HL-60 (cell line): ENCODE results near the gene PDGFRA.

Experiments used
- DNase-seq, 2 experiments: peaks; one replicate each; pipeline ENCODE4 v3.0.0-alpha.2; 2010 to 2020; ENCODE audit warnings: low read depth in 1 of 2, low spot score in 1 of 2
- H3K27ac ChIP-seq: fragments of 250-450 bp; sonication (Bioruptor Pico); replicated peaks from 2 replicates; pipeline ENCODE4 v1.5.1; 2020; ENCODE audit warnings: mild to moderate bottlenecking, moderate library complexity
- H3K27me3 ChIP-seq: fragments of 250-450 bp; sonication (Bioruptor Pico); 2 replicates; pipeline ENCODE4 v1.5.1; 2021; ENCODE audit warnings: mild to moderate bottlenecking, moderate library complexity; ENCODE audit not compliant: insufficient read depth, poor library complexity, severe bottlenecking
- H3K4me3 ChIP-seq: replicated peaks from 2 replicates; pipeline ENCODE4 v1.5.1; 2011; ENCODE audit warnings: mild to moderate bottlenecking, control low read depth, low read length; ENCODE audit not compliant: insufficient read depth
- GABPA ChIP-seq: IDR thresholded peaks from 2 replicates; pipeline ENCODE4 v1.6.1; 2012; ENCODE audit warnings: low read depth
- POLR2AphosphoS5 ChIP-seq: IDR thresholded peaks from 2 replicates; pipeline ENCODE4 v1.6.1; 2012; ENCODE audit warnings: low read depth
- SPI1 ChIP-seq: IDR thresholded peaks from 2 replicates; pipeline ENCODE4 v1.6.1; 2012; ENCODE audit warnings: low read depth, mild to moderate bottlenecking, borderline replicate concordance
- TF ChIP-seq, protein P1 (sequence below): IDR thresholded peaks from 2 replicates; pipeline ENCODE4 v1.6.1; 2012; ENCODE audit warnings: low read depth; ENCODE audit not compliant: insufficient replicate concordance
- TF ChIP-seq, protein P2 (sequence below): IDR thresholded peaks from one replicate; pipeline ENCODE4 v1.5.1; 2011; ENCODE audit warnings: low read length, control low read depth, inconsistent platforms; ENCODE audit not compliant: insufficient read depth

The PDGFRA gene

DNA sequence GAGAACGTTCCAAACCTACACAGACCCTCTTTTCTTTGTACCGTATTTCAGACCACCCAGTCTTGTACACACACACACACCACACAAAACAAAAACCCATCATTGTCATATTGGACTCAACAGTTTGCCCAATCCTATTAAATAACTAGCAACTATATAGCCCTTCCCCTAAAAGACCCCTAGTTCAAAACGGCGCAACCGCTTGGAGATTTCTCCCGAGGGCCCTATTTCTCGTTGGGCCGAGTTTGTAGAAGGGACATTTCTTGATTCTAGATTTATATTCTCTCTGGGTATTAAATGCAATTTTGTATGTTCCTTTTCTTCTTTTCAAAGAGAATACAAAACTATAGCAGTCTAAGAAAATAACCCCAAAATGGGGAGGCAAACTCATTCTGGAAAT is 547 bp upstream of the PDGFRA start:
- Histone ChIP-seq H3K27ac (no peak overlapping the region), H3K4me3 (no peak overlapping the region), H3K27me3 (peaks cover 77% of the 10 kb centered on the region)
- TF ChIP-seq, protein P1, sequence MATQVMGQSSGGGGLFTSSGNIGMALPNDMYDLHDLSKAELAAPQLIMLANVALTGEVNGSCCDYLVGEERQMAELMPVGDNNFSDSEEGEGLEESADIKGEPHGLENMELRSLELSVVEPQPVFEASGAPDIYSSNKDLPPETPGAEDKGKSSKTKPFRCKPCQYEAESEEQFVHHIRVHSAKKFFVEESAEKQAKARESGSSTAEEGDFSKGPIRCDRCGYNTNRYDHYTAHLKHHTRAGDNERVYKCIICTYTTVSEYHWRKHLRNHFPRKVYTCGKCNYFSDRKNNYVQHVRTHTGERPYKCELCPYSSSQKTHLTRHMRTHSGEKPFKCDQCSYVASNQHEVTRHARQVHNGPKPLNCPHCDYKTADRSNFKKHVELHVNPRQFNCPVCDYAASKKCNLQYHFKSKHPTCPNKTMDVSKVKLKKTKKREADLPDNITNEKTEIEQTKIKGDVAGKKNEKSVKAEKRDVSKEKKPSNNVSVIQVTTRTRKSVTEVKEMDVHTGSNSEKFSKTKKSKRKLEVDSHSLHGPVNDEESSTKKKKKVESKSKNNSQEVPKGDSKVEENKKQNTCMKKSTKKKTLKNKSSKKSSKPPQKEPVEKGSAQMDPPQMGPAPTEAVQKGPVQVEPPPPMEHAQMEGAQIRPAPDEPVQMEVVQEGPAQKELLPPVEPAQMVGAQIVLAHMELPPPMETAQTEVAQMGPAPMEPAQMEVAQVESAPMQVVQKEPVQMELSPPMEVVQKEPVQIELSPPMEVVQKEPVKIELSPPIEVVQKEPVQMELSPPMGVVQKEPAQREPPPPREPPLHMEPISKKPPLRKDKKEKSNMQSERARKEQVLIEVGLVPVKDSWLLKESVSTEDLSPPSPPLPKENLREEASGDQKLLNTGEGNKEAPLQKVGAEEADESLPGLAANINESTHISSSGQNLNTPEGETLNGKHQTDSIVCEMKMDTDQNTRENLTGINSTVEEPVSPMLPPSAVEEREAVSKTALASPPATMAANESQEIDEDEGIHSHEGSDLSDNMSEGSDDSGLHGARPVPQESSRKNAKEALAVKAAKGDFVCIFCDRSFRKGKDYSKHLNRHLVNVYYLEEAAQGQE: no peak
- TF ChIP-seq, protein P2, sequence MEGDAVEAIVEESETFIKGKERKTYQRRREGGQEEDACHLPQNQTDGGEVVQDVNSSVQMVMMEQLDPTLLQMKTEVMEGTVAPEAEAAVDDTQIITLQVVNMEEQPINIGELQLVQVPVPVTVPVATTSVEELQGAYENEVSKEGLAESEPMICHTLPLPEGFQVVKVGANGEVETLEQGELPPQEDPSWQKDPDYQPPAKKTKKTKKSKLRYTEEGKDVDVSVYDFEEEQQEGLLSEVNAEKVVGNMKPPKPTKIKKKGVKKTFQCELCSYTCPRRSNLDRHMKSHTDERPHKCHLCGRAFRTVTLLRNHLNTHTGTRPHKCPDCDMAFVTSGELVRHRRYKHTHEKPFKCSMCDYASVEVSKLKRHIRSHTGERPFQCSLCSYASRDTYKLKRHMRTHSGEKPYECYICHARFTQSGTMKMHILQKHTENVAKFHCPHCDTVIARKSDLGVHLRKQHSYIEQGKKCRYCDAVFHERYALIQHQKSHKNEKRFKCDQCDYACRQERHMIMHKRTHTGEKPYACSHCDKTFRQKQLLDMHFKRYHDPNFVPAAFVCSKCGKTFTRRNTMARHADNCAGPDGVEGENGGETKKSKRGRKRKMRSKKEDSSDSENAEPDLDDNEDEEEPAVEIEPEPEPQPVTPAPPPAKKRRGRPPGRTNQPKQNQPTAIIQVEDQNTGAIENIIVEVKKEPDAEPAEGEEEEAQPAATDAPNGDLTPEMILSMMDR: no peak
- TF ChIP-seq SPI1: no peak
- DNase-seq: no peak

DNA sequence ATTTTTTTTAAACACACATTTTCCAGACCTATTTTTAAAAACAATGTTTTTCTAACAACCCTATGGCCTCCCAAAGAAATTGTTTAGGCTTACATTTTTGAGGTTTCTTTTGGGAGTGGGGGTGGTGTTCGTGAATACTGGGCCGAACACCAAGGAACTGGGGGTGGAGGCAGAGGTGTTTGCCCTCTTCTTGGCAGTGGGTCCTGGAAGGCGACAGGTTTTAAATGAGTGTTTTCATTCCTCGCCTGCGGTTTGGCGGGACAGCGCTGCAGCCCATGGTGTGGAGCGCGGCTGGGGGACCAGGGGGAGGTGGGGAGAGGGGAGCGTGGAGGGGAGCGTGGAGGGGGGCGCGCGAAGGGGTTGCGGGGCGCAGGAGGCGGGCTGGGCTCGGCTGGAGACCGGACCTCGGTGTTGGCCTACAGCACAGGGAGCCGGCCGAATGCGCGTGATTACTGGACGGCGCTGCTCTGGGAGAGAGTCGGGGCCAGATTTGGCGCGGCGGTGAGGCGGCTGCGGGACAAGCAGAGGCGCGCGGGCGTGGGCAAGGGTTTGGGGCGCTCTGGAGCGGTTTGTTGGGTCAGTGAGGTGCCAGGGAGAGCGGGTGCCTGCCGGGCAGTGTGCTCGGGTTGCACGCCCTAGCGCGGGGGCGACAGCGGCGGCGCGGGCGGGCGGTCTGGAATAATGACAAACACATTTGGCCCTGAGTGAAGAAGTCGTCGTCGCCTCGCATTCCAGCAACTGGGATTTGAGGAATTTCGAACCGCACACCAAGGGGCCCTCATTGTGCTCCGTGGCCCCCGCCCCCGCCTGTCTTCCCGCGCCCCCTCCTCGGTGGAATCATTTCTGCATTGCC is 764 bp downstream of the PDGFRA start:
- H3K27ac ChIP-seq: no peak overlapping the region
- no peak overlapping the region for H3K4me3 ChIP-seq
- TF ChIP-seq, protein P1: no peak
- TF ChIP-seq, protein P2: no peak
- no peak for TF ChIP-seq GABPA
- TF ChIP-seq POLR2AphosphoS5: no peak
- TF ChIP-seq SPI1: no peak
- DNase-seq: no peak
- H3K27me3 ChIP-seq: peaks cover 79% of the 10 kb centered on the region

DNA sequence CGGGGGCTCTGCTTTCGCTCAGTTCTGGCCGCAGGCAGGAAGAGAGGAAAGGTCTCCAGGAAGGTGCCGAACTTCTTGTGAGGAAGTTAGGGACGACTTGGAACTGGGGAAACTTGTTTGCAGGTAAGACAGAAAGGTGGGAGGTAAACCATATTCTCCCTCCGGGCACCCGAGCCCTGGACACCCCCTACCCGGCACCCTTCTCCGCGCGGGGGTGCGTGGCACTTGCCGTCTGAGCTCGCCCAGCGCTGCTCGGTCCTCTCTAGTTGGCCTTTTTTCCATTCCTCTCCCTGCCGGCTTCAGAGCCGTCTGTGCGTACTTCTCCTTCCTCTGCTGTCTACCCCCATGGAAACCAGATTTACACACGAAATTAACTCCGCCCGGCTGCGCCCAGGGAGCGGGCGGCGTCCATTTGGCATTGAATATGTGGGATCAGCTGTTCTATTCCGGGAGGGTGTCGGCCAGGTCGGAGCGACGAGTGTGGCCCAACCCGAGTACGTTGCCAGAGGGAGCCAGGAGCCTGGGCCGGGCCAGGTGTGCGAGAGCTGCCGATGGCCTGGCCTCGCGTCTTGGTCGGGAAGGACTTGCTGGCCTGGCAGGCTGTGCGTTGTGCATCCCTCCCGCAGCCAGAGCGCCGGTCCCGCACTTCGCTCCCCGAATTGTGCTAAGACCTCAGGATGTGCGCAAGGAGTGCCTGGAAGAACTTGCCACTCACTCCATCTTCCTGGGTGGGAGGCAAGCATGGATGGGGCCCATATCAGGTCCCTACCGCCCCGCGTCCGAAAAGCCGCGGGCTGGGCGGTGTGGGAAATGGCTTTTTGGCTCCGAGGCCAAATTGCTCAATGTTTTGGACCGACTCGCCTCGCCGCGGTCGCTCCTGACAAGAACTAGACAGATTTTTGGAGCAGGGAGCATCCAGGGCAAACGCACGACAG is 1.7 kb downstream of the PDGFRA start:
- no peak for DNase-seq
- H3K27ac ChIP-seq: no peak overlapping the region
- H3K4me3 ChIP-seq: no peak overlapping the region
- H3K27me3 ChIP-seq: peaks cover 72% of the 10 kb centered on the region
- TF ChIP-seq SPI1: no peak
- TF ChIP-seq, protein P2: no peak
- TF ChIP-seq, protein P1: no peak
- TF ChIP-seq GABPA: no peak
- TF ChIP-seq POLR2AphosphoS5: no peak
